ENCODE measurements around the gene NINL. TPM values are rescaled to one million over a fixed set of nuclear protein-coding genes. Genes with fewer than 3 reads are reported as not detected.

Gene NINL
- total RNA-seq, 4 donors from 2014 or later: 3.1 to 9.7 (median 5.7) TPM

GRCh38 chr20:25626779-25627178 lies 41.4 kb upstream of the NINL start:
- Histone ChIP-seq H3K4me3 (no peak overlapping the region), H3K36me3 (no peaks in the 10 kb centered on the region), H3K9me3 (no peaks in the 10 kb centered on the region), H3K27me3 (no peaks in the 10 kb centered on the region), H3K27ac (no peak overlapping the region), H3K4me1 (peaks cover 7 to 21% (median 16%) of the 10 kb centered on the region in 4 donors)
- DNase-seq: no peak
- in situ Hi-C loops (cut with MboI; ENCODE audit: low pct_ligation_motif_present in 1 of 4, low pct_unique_long_range_greater_than_20kb in 1 of 4, low sequenced_read_pairs in 3 of 4): loop anchor here in 1 of 4 donors (10.0 kb wide), 1 partner anchor 68 kb away; the partner anchor contains the start of gene ZNF337
- TF ChIP-seq EP300 (IDR thresholded peaks at IDR 0.05; ENCODE audit: low read depth): no peak
- TF ChIP-seq POLR2AphosphoS5 (IDR thresholded peaks at IDR 0.05): no peak
- TF ChIP-seq POLR2A (IDR thresholded peaks at IDR 0.05): no peak
- TF ChIP-seq, protein P1, sequence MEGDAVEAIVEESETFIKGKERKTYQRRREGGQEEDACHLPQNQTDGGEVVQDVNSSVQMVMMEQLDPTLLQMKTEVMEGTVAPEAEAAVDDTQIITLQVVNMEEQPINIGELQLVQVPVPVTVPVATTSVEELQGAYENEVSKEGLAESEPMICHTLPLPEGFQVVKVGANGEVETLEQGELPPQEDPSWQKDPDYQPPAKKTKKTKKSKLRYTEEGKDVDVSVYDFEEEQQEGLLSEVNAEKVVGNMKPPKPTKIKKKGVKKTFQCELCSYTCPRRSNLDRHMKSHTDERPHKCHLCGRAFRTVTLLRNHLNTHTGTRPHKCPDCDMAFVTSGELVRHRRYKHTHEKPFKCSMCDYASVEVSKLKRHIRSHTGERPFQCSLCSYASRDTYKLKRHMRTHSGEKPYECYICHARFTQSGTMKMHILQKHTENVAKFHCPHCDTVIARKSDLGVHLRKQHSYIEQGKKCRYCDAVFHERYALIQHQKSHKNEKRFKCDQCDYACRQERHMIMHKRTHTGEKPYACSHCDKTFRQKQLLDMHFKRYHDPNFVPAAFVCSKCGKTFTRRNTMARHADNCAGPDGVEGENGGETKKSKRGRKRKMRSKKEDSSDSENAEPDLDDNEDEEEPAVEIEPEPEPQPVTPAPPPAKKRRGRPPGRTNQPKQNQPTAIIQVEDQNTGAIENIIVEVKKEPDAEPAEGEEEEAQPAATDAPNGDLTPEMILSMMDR (IDR thresholded peaks at IDR 0.05): no peak
- 89% methylated on average over 9 of the region's 9 CpGs for WGBS, 2 donors (ENCODE audit: low coverage in 1 of 2)
- intact Hi-C loops (cut with DNase I; ENCODE audit: low total_unique reads): no loop called here

DNA sequence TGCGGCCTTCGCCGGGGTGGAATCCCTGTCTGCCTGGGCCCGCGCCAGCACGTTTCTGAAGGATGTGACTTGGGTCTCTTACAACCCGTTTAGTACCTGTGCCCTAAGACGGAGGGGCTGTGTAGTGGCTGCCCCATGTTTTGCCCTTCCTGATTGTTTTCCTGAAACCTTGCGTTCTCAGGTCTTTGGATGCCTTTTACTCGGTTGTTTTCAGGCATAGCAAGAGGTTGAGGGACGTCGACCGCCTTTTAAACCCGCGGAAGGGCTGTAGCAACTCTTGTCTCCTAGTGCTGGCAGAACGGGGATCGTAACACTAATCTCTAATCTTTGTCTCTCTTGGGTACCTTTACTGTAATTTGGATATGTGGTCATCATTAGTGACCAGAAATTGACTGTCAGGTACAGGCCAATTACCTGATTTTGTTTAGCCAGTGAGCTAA lies 39.2 kb upstream of the NINL start:
- in situ Hi-C loops (cut with MboI; ENCODE audit: low pct_ligation_motif_present in 1 of 4, low pct_unique_long_range_greater_than_20kb in 1 of 4, low sequenced_read_pairs in 3 of 4): loop anchor here in 1 of 4 donors (10.0 kb wide), 1 partner anchor 70 kb away; the partner anchor contains the start of gene ZNF337

GRCh38 chr20:25623736-25624499 lies 38.6 kb upstream of the NINL start, which contains the start of gene NANP:
NANP (minus strand) TSS chr20:25624014; CDS start chr20:25623948, 66 bp downstream.
- H3K27me3 ChIP-seq: no peaks in the 10 kb centered on the region
- H3K4me3 ChIP-seq: peak within 1 kb of the TSS; percentile 61 to 88 (median 72)
- no peaks in the 10 kb centered on the region for H3K9me3 ChIP-seq
- in situ Hi-C loops (cut with MboI; ENCODE audit: low pct_ligation_motif_present in 1 of 4, low pct_unique_long_range_greater_than_20kb in 1 of 4, low sequenced_read_pairs in 3 of 4): loop anchor here in 1 of 4 donors (10.0 kb wide), 1 partner anchor 71 kb away; the partner anchor contains the start of gene ZNF337
- DNase-seq: peak; percentile 95
- H3K4me1 ChIP-seq: peaks cover 7 to 25% (median 16%) of the 10 kb centered on the region in 4 donors
- 3% methylated on average over 61 of the region's 81 CpGs; no CpG with 5 or more reads in 1 of the 2 donors for WGBS, 2 donors (ENCODE audit: low coverage in 1 of 2)
- intact Hi-C loops (cut with DNase I; ENCODE audit: low total_unique reads): no loop called here
- no peaks in the 10 kb centered on the region for H3K36me3 ChIP-seq
- peak within 1 kb of the TSS; percentile 92 to 96 (median 94) for H3K27ac ChIP-seq
- TF ChIP-seq POLR2A (IDR thresholded peaks at IDR 0.05) (peak; percentile 73), EP300 (IDR thresholded peaks at IDR 0.05; ENCODE audit: low read depth) (no peak), POLR2AphosphoS5 (IDR thresholded peaks at IDR 0.05) (peak; percentile 79 to 80 (median 79))

More for the DNA sequence above, 39.2 kb upstream of the NINL start:
- 42 to 82% methylated on average over 10 to 17 of the region's 17 CpGs for WGBS, 2 donors (ENCODE audit: low coverage in 1 of 2)
- H3K27ac ChIP-seq: peak overlapping the region; percentile 92 to 96 (median 94)
- no peaks in the 10 kb centered on the region for H3K9me3 ChIP-seq
- peak overlapping the region; percentile 61 to 88 (median 72) for H3K4me3 ChIP-seq
- TF ChIP-seq, protein P1 (IDR thresholded peaks at IDR 0.05): no peak
- TF ChIP-seq EP300 (IDR thresholded peaks at IDR 0.05; ENCODE audit: low read depth) (no peak), POLR2A (IDR thresholded peaks at IDR 0.05) (no peak), POLR2AphosphoS5 (IDR thresholded peaks at IDR 0.05) (no peak)
- H3K4me1 ChIP-seq: peaks cover 7 to 25% (median 16%) of the 10 kb centered on the region in 4 donors
- H3K27me3 ChIP-seq: no peaks in the 10 kb centered on the region
- no peaks in the 10 kb centered on the region for H3K36me3 ChIP-seq
- intact Hi-C loops (cut with DNase I; ENCODE audit: low total_unique reads): no loop called here
- DNase-seq: no peak

DNA sequence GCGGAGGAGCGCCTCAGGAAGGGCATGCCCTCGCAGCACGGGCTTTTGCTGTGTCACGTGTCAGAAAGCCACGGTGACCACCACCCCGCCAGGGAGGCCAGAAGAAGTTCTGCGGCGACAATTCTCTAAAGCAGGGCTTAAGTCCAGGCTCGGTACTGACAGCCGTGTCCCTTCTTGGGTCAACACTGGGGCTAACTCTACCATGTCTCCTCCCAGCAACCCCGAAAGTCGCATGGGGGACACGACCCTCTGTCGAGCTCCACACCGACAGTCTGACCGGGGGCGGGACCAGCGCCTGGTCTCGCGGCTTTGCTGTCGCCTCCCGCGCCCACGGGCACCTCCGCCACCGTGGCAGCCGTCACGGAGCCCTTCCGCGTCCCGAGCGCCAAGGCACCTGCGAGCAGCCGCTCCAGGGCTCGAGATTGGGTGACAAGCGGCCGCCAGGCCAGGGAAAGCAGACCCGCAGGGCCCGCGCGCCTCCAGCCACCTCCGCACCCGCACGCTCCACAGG lies 37.9 kb upstream of the NINL start:
- Histone ChIP-seq H3K27me3 (no peaks in the 10 kb centered on the region), H3K4me3 (peak overlapping the region; percentile 61 to 88 (median 72)), H3K27ac (peak overlapping the region; percentile 92 to 96 (median 94)), H3K36me3 (no peaks in the 10 kb centered on the region), H3K4me1 (peaks cover 7 to 25% (median 16%) of the 10 kb centered on the region in 4 donors), H3K9me3 (no peaks in the 10 kb centered on the region)
- TF ChIP-seq, protein P1 (IDR thresholded peaks at IDR 0.05): no peak
- no peak for TF ChIP-seq POLR2A (IDR thresholded peaks at IDR 0.05)
- no peak for TF ChIP-seq POLR2AphosphoS5 (IDR thresholded peaks at IDR 0.05)
- no peak for TF ChIP-seq EP300 (IDR thresholded peaks at IDR 0.05; ENCODE audit: low read depth)
- in situ Hi-C loops (cut with MboI; ENCODE audit: low pct_ligation_motif_present in 1 of 4, low pct_unique_long_range_greater_than_20kb in 1 of 4, low sequenced_read_pairs in 3 of 4) (loop anchor here in 1 of 4 donors (10.0 kb wide), 1 partner anchor 72 kb away; the partner anchor contains the start of gene ZNF337), intact Hi-C loops (cut with DNase I; ENCODE audit: low total_unique reads) (no loop called here)
- WGBS, 2 donors (ENCODE audit: low coverage in 1 of 2): 1% methylated on average over 31 of the region's 45 CpGs; no CpG with 5 or more reads in 1 of the 2 donors
- DNase-seq: peak; percentile 51
